Limb (tissue), 2 donors: ENCODE measurements around the gene ARFRP1.
"Not testable (repeated sequence)": the region's sequence is repeated elsewhere in the genome, so short reads cannot be mapped to it uniquely, and the experiment has no call there.

Experiments
- DNase-seq, 2 donors: peaks; one replicate each; pipeline ENCODE4 v3.0.0-alpha.2; 2016; ENCODE audit errors: extremely low spot score in 2 of 2

ARFRP1 gene

DNA sequence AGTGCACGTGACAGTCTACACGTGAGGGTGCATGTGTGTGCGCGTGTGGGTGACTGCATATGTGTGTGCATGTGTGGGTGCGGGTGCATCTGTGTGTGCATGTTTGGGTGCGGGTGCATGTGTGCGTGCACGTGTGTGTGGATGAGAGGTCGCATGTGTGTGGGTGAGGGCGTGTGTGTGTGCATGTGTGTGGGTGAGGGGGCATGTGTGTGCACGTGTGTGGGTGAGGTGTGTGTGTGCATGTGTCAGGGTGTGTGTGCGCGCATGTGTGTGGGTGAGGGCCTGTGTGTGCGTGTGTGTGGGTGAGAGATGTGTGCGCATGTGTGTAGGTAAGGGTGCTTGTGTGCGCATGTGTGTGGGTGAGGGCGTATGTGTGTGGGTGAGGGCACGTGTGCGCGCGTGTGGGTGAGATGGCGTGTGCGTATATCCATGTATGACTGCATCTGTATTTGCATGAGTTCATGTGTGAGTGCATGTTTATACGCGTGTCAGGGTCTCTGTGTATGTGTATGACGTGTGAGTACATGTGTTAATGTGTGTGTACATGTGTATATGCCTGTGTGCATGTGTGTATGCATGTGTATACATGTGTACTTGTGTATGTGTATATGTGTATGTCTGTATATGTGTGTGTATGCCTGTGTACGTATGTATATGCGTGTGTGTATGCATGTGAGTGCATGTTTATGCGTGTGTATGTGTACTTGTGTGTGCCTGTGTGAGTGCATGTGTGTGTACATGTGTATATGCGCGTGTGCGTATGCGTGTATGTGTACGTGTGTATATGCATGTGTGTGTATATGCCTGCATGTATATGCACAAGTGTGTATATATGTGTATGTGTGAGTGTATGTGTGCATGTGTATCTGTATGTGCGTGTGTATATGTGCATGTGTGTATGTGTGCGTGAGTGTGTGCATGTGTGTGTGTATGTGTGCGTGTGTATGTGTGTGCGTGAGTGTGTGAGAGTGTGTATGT lies 24.6 kb upstream of the ARFRP1 start:
- DNase-seq, result no peak

GRCh38 chr20:63731410-63731809 lies 23.6 kb upstream of the ARFRP1 start:
- no peak for DNase-seq

GRCh38 chr20:63730189-63730733 lies 22.5 kb upstream of the ARFRP1 start:
- DNase-seq, result not testable (repeated sequence)

- not testable (repeated sequence) for DNase-seq
These were observed 15.3 kb upstream of the ARFRP1 start for GRCh38 chr20:63722967-63723622.

GRCh38 chr20:63718996-63719395 lies 11.2 kb upstream of the ARFRP1 start:
- DNase-seq, result no peak

DNA sequence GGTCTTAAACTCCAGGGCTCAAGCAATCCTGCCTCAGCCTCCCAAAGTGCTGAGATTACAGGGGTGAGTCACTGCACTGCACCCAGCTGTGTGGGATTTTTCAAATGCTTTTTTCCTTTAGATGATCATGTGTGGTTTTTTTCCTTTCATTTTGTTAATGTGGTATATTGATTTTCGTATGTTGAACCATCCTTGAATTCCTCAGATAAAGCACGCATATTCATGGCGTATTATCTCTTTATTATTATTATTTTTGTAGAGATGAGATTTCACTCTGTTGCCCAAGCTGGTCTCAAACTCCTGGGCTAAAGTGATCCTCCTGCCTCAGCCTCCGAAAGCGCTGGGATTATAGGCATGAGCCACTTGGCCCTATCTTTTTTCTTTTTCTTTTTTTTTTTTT lies 7.1 kb upstream of the ARFRP1 start:
- no peak for DNase-seq

DNA sequence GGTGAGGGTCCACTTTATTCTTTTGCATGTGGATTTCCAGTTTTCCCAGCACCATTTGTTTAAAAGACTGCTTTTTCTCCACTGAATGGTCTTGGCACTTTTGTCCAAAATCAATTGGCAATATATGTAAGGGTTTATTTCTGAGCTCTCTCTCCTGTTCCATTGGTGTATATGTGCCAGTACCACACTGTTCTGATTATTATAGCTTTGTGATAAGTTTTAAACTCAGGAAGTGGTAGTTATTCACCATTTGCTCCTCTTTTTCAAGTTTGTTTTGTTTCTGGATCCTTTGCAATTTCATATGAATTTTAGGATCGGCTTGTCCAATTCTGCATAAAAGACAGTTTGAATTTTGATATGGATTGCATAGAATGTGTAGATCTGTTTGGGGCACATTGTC lies 4.4 kb upstream of the ARFRP1 start:
- no peak for DNase-seq

- DNase-seq, result no peak
These were observed 3.4 kb upstream of the ARFRP1 start for GRCh38 chr20:63711085-63711645.

GRCh38 chr20:63709149-63709527 lies 1.4 kb upstream of the ARFRP1 start:
- no peak for DNase-seq

DNA sequence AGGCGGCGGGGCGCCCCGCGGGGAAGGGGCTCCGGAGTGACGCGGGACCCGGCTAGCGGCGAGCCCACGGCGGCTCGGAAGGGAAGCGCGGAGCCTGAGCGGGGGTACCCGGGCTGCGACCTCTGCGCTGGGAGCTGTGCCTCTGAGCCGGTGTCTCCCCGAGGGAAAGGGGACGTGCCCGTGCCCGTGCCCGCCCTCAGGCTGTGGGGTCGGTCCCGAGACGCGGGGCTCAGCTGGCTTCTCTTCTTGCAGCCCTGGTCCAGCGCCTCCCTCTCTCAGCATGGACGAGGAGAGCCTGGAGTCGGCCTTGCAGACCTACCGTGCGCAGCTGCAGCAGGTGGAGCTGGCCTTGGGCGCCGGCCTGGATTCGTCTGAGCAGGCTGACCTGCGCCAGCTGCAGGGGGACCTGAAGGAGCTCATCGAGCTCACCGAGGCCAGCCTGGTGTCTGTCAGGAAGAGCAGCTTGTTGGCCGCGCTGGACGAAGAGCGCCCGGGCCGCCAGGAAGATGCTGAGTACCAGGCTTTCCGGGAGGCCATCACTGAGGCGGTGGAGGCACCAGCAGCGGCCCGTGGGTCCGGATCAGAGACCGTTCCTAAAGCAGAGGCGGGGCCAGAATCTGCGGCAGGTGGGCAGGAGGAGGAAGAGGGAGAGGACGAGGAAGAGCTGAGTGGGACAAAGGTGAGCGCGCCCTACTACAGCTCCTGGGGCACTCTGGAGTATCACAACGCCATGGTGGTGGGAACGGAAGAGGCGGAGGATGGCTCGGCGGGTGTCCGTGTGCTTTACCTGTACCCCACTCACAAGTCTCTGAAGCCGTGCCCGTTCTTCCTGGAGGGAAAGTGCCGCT lies 749 bp upstream of the ARFRP1 start:
- DNase-seq, result no peak

- peak in 1 of 2 donors; percentile 58 for DNase-seq
These were observed 771 bp downstream of the ARFRP1 start for GRCh38 chr20:63706852-63707557.

DNA sequence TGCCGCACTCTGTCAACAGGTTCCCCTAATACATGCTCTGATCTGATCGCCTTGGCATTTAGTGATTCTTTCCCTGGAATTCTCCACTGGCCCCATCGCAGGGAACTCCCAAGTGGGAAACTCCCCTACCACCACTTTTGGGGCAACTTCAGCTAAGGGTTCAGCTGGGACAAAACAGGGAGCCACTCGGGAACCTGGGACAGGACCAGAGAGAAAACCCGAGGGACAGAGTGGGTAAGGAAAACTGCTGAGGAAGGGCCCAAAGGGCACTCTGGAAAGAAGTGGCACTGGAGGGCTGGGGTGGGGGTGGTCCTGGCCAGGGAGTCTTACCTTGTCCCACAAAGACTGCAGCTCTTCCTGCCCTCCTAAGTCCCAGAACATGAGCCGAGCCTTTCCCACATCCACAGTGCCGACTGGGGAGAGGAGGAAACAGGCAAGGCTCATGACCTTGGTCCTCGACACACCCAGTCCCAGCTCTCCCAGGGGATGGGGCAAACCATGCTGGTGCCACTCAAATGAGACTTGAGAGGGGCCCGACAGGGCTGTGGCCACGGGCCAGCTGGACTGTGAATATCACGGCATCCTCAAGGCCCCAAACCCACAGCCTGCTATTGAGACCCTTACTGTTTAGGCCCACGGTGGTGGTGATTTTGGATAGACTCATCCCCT lies 1.6 kb downstream of the ARFRP1 start:
- DNase-seq, result peak in 1 of 2 donors; percentile 23

DNA sequence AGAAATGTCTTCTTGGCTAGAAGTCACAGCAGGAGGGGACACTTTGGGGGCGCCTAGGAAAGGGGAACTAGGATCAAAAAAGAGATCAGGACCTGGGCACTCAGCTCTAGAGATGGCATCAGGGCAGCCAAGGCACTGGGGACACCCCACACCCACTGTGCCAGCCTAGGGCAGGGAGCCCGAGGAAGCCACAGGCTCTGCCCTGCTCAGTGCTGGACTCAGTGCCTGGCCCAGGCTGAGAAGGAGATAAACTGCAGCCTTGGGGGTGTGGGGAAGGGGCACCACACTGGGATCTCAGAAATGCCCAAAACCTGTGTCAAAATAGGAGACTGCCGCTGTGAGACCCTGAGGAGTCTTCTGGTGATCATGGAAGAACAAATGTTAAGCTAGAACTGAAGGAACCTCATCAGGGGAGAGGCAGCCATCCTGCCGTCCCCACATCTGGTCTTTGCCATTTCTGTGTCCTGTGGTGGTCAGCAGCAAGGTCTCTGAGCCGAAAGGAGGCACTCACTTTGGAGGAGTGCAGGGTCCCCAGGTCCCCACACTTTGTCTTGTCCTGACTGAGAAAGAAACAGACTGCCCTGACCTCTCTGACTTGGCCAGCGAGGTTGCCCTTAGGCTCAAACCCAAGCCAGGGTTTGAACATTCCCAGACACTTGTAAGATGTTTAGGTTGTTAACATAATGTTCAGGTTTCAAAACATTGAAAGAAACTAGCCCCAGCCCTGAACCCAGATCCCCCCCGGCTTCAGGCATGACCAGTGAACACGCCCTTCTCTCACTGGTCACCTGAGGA lies 2.3 kb downstream of the ARFRP1 start:
- DNase-seq, result no peak

- DNase-seq, result no peak
These were observed 3.0 kb downstream of the ARFRP1 start for GRCh38 chr20:63704749-63705117.

DNA sequence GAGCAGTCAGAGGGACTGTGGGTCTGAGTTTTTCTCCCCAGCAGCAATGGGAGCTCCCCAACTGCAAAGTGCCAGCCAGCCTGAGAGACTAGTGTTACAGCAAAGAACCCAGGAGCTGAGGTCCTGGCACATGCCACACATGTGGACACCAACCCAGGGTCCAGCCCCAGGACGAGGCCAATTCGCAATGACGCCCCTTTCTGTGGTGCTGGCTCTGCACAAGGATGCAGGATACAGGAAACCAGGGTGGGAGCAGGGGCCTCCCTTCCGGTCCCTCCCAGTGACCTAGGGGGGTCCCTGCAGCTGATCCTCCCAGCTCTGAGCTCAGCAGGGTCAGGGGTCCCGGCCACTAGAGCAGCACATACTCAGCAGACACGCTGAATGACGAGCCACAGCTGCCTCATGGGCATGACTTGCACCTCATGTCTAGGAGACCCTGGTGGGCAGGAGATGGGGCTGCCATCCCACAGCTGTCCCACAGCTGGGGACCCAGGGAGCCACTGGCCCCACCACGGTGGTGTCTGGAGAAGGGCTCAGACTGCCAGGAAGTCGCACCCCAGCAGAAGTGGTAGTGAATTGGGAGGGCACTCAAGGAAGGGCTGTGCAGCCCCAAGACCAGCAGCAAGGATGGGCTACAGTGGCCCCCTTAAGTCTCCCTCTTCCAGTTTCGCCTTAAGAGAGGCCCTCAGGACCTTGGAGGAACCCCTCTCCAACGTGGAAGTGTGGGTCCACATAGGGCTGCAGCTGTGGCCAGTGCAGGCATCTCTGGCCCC lies 3.6 kb downstream of the ARFRP1 start:
- no peak for DNase-seq

GRCh38 chr20:63703471-63703975 lies 4.3 kb downstream of the ARFRP1 start:
- DNase-seq, result no peak

DNA sequence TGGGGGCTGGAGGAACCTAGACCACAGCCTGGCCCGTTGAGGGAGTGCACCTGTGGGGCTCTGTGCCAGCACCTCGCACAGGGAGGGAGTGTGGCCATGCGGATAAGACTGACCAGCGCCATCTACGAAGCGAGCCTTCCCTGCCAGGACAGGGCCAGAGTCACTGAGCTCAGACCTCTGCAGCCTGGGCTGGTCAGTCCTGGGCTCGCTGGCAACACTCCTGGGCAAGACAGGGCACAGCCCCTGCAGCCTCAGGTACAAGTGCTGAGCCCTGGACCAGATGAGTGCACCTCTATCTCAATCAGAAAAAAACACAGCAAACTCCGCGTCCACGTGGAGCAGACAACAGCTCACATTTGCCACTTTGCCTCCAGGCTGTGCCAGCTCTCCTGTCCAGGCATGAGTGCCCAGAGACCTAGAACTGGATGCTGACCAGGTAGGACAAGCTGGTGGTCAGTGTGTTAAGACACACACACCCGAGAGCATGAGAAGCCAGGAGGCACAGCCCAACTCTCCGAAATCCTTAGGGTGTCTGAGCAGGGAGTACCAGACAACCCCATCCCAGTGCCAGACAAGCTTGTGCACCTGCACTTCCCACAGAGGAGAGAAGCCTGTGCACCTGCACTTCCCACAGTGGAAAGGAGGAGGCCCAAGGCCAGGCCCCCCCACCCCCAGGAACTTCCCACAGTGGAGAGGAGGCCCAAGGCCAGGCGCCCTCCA lies 4.9 kb downstream of the ARFRP1 start:
- DNase-seq, result no peak
